ENCODE measurements around the gene NRG2.

The NRG2 gene

GRCh38 chr5:139946440-139946839 lies 96.7 kb downstream of the NRG2 start:
- no peak for DNase-seq (ENCODE audit: low read depth)

DNA sequence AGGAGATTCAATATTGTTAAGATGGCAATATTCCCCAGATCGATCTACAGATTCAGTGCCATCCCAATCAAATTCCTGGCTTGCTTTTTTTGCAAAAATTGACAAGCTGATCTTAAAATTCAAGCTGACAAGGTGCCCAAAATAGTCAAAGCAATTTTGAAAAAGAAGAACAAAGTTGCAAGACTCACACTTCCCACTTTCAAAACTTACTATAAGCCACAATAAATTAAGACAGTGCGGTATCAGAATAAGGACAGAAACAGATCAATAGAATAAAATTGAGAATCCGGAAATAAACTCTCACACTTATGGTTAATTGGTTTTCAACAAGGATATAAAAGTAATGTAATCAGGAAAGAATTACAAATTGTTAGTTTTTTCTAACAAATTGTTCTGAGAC lies 97.1 kb downstream of the NRG2 start:
- no peak for DNase-seq (ENCODE audit: low read depth)

- no peak for DNase-seq (ENCODE audit: low read depth)
Measured at GRCh38 chr5:139942243-139942642, 100.9 kb downstream of the NRG2 start.

GRCh38 chr5:139930406-139930805 lies 112.7 kb downstream of the NRG2 start:
- DNase-seq (ENCODE audit: low read depth): no peak

DNA sequence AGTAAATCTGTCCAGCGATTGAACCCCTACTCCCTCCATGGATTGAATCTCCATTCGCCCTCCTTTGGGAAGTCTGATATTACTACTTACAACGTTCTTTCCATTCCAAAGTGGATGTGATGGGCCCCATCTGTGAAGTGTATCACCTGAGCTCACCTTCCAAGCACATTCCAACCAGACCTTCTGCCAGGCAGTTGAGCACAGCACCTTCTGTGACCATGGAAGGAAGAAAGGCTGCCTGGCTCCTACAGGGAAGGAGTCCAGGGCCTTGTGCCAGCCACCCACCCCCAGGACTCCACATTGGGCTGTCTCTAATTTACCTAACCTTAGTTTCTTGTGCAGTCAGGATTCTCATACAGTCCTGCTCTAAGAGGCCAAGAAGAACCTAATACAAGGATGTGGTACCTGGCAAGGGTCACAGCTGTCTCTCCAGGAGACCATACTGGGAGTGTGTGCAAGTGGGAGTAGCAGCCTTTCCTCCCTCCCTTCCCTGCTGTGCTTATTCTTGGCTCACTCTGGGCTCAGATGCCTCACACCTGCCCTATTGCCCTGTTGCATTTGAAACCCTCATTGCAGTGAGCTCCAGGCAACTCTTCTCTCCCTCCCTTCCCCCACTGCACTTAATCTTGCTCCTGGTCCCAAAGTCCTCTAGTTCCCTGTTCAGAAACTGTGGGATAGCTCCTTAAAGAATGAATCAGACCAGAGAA lies 116.1 kb downstream of the NRG2 start:
- DNase-seq (ENCODE audit: low read depth): no peak

GRCh38 chr5:139925650-139926640 lies 117.2 kb downstream of the NRG2 start:
- no peak for DNase-seq (ENCODE audit: low read depth)

GRCh38 chr5:139925216-139925562 lies 117.9 kb downstream of the NRG2 start:
- no peak for DNase-seq (ENCODE audit: low read depth)

GRCh38 chr5:139924294-139925215 lies 118.5 kb downstream of the NRG2 start:
- no peak for DNase-seq (ENCODE audit: low read depth)

GRCh38 chr5:139919308-139919707 lies 123.8 kb downstream of the NRG2 start:
- DNase-seq (ENCODE audit: low read depth): peak; percentile 19

- no peak for DNase-seq (ENCODE audit: low read depth)
Measured at GRCh38 chr5:139915834-139916233, 127.3 kb downstream of the NRG2 start.

- no peak for DNase-seq (ENCODE audit: low read depth)
Measured at GRCh38 chr5:139915266-139915665, 127.8 kb downstream of the NRG2 start.

DNA sequence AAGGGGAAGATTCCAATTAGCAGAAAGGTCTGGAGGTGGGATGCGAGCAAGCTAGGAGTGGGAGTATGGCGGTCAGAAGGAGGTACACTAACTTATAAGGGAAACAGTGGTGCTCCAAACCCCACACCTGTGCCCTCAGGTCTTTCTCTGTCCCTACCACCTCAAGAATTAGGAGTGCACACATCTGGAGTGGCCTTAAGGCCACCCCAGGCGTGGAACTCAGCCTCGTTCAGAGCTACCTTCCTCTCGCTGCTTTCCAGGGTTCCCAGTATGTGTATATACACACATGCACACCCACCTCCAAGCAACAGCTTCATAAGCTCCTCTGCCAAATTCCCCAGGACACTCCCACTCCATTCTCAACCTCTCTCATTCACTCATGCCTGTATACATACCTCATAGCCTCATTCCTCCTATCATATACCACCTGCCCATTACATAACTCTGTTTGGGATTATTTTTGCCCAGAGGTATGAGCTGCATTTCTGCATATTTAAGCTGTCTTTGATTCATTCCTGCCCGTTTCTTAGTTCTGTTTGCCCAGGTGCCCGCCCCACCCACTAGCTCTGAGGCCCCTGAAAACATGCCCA lies 128.8 kb downstream of the NRG2 start:
- DNase-seq (ENCODE audit: low read depth): no peak

GRCh38 chr5:139912804-139913203 lies 130.3 kb downstream of the NRG2 start:
- DNase-seq (ENCODE audit: low read depth): no peak

DNA sequence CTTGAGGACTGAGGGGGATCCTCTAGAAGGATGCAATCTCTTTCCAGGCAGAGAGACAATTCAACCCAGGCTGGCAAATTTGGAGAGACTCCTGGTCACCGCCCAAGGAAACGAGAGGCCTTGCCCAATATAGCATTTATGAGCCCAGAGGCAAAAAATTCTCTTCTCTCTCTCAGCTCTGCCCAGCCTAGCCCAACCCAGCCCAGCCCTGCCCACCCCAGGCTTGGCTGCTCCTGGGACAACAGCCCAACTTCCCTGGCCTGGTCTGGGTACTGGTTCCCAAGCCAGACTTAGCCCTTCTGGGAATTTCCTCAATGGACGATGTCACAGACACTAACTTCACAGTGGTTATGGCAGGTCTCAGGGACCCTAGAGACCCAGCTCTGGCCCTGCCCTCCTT lies 130.9 kb downstream of the NRG2 start:
- DNase-seq (ENCODE audit: low read depth): no peak

DNA sequence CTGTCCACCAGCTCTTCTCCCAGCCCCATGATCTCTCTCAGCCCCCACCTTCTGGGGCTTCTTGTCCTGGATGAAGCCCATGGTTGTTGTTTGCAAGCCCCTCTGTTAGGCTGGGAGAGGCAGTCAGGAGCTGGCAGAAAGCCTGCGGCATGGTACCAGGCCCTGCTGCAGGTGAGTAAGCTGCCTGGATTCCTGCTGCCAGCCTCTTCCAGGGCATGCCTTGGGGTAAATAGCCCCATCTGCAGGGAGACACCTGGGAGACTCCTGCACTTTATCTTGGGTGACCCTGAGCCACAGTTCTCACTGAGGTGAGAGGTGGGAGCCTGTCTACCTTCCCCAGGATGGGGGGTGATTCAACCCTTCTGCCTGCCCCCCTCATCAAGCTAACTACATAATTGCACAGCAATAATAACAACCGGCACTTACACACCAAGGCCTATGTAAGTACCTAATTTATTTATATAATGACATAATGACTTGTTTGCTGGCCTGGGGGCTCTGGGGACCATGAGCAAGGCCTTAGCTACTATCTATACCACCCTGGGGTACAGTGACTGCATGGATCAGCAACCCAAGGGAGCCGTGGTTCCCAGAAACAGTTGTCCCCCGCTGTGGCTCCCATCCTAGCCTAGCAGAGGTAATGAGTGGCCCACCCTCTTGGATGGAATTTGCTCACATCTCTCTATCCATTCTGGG lies 131.5 kb downstream of the NRG2 start:
- DNase-seq (ENCODE audit: low read depth): no peak

- DNase-seq (ENCODE audit: low read depth): no peak
Measured at GRCh38 chr5:139910901-139911300, 132.2 kb downstream of the NRG2 start.

- DNase-seq (ENCODE audit: low read depth): no peak
Measured at GRCh38 chr5:139910036-139910435, 133.1 kb downstream of the NRG2 start.

GRCh38 chr5:139908749-139909148 lies 134.3 kb downstream of the NRG2 start:
- peak; percentile 49 for DNase-seq (ENCODE audit: low read depth)

GRCh38 chr5:139906661-139907060 lies 136.4 kb downstream of the NRG2 start:
- DNase-seq (ENCODE audit: low read depth): no peak

DNA sequence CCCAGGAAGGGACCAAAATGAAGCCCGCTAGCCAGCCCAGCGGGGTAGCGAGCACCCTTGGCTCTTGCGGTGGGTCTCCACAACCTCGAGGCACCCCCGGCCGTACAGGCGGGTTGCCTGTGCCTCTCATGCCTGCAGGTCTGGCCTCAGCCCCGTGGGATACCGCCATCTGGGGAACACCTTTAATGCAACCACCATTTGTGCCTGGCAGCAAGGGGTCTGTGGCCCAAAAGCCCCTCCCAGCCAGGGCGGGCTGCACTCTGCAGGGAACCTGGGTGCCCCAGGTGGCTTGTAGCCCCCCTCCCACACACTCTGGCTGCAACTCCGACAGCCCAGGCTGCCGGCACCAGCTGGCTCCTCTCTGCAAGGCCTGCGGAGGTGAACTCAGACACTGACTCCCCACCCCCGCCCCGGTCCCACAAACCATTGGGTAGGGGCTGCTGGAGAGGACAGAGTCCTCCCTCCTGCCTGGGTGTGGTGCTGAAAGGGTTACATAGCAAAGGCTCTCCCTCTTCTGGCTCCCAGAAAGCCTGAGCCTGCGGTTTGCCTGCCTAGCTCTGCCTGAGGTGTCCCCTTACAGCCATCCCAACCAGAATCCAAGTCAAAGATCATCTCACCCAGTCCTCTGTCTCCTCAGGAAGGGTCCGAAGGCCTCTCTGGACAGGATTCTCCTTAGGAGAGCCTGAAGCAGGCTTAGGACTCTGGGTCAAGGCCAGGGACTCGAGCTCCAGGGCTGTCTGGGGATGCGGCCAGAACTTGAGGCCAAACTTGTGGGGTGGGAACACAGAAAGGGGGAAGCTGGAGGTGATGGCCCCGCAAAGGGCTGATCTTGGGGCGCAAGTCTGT lies 138.1 kb downstream of the NRG2 start:
- DNase-seq (ENCODE audit: low read depth): no peak

DNA sequence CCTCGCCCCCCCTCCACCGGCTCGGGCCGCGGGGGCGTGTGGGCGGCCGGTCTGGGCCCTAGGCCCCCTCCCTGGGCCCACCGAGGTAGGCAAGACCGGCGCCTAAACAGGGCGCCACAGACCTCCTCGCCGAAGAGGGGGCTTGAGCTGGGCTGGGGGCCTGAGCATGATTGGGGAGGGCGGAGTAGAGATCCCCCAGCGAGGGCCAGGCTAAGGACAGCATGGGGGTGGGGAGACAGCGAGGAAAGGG lies 138.6 kb downstream of the NRG2 start:
- DNase-seq (ENCODE audit: low read depth): no peak
